Stimulated activated CD4-positive, alpha-beta T cell treated with anti-CD3 and anti-CD28 coated beads, Interleukin-12 subunit alpha, Interleukin-12 subunit beta, amount 100 ng/mL, for 4 hours (primary cell): ENCODE measurements around the gene PAIP2.

Experiments
- DNase-seq: peaks from one replicate; pipeline ENCODE4 v3.0.0-alpha.2; 2020

PAIP2 gene

DNA sequence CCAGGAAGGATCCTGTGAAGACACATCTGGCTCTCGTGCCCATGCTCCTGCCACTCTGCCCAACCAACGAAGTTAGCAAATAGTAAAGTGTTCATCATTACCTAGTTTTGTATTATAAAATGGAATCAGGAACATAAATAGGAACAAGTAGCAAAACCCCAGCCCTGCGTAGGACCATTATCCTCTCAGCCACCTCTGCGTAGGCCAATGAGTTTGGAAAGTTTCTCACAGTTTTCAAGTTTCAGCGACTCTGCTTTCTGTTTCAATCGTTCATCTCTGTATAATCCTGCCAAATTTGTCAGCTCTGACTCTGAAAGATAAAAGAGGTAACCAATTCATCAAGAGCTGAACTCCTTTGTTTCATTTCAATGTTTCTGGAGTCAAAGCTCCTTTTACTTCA is 72.3 kb downstream of the PAIP2 start:
- no peak for DNase-seq

- DNase-seq: no peak
Observed at GRCh38 chr5:139414581-139415130, 73.0 kb downstream of the PAIP2 start.

DNA sequence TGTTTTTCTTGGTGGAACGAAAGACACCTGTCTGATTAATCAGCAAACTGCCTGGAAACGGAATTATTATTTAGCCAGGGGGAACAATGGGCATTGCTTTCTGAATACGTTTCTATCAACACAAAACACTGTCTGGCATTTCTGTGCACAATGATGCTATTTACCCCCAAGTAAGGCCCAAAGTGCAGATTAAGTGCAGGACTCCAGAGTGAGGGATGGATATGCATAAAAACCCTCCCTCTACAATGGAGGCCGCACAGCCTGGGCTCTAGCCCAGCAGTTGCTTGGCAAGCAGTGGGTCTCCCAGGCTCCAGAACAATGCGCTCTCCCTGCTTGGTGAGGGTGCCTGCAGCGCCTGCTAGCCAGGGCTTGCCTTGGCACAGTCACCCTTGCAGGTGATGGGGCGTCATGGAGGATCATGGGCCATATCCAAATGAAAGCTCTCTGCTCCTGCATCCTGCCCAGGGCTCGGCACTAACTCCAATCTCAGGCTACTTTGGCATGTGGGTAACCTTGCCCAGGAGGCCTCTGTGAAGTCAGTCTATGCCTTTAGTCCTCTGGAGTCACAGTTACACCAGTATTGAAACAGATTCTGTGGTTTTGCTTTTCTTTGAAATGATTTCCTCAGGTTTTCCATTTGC is 73.7 kb downstream of the PAIP2 start:
- no peak for DNase-seq

GRCh38 chr5:139415869-139416268 is 74.2 kb downstream of the PAIP2 start:
- DNase-seq: no peak

GRCh38 chr5:139416651-139417050 is 75.0 kb downstream of the PAIP2 start:
- DNase-seq: no peak

- no peak for DNase-seq
Observed at GRCh38 chr5:139417214-139417613, 75.6 kb downstream of the PAIP2 start.

- DNase-seq: no peak
Observed at GRCh38 chr5:139418793-139419192, 77.1 kb downstream of the PAIP2 start.
